GM19452 (cell line): ENCODE data around the gene PRDM5.
"Not testable (repeated sequence)": the region's sequence is repeated elsewhere in the genome, so short reads cannot be mapped to it uniquely, and the experiment has no call there.

Source experiments
- ATAC-seq: cut with Tn5 transposase; IDR thresholded peaks from one replicate; pipeline ENCODE4 v1.9.1; 2021; ENCODE audit not compliant: unreplicated experiment

Gene PRDM5

DNA sequence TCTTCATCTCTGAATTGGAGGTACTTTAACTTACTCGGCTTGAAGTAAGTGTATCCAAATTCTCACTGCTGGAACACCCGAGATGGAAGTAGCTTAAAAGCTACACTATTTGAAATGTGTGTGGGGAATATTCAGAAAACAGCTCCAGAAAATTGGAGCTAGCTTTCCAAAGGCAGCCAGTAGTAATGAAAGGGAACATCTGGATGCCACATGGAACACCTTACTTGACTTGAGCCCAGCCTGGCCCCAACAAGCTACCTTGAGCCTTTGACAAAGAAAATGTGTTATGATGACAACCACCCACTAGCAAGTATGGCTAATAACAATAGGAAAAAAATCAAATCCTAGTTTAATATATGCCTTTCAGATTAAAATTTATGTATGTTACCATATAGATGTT is 161.5 kb downstream of the PRDM5 start:
- no peak for ATAC-seq

DNA sequence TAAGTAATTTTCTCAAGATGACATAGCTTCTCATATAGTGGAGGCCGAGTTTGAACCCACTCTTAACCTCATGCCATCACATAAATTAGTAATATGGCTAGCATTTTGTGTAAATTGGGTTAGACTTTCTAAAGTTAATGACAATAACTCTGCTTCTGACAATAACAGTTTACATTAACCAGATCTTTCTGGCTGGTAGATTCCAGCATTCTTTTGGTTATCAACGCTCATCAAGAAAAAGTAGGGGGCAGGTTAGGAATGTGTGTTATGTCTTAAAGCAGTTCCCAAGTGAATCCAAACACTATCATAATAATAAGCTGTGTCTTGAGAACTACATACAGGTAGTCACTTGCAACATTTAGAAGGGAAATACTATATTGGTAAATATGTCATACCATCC is 162.5 kb downstream of the PRDM5 start:
- ATAC-seq, result no peak

DNA sequence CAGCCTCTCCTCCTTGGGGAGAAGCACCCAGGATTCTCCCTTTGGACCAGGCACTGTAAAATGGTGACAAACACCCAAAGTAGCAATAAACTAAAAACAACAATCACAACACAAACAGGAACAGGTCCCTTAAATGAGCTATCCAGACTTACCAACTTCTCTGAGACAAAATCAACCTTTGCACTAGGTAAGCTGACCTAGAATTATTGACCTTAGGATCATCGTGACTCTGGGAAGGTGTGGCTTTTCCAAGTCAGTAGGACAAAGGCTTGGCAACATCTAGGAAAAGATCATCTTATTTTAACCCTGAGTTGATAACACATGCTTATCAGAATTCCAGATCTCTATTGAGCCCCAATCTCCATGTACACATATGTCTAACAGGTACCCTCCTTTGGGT is 166.7 kb downstream of the PRDM5 start:
- ATAC-seq, result no peak

DNA sequence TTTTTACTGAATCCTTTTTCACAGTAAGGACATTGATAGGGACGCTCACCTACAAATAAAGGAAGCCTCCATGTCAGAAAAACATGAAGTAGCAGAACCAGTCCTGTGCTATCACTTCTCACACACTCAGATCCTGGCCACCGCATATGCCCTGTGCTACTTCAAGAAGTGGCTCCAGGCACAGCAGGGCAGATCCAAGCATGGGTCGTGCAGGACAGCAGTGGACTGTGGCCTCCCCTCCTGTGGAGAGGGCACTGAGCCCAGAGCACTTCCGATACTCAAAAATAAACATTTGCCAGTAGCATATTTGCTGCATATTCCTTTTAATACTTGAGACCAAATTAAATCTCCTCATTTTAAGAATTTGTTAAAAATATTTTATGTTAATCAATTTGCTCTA is 167.9 kb downstream of the PRDM5 start:
- ATAC-seq, result no peak

DNA sequence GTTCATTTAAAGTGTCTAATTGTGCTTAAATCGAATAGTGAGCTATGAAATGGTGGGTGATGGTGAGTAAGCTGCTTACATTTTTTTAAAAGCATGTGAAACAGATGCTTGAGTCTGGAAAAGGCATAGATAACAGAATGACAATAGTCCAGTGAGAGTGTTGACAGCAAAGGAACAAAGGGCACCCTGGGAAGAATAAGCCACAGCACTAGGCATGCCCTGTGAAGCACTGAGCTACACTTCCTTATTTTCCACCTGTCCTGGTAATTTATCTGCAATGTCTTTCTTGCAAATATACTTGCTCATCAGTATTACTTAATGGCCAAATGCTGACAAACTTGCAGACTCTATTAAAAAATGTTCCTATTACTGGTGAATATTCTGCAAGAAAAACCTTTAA is 168.7 kb downstream of the PRDM5 start:
- ATAC-seq, result no peak

DNA sequence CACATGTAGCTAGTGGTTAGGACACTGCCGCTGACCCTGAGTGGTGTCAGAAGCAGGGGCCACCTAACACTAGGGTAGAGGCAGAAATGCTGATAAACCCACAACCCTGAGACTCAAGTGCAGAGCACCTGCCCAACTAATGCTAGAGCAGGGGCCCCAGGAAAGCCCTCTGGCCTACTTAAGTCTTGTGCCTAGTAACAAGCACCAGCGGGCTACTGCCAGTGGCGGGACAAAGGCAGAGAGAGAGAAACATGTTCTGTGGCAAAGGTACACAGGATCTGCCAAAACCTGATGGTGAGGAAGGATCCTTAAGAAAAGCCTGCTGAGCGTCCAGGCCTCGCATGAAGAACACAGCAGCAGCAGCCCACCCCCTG is 172.4 kb downstream of the PRDM5 start:
- no peak for ATAC-seq

DNA sequence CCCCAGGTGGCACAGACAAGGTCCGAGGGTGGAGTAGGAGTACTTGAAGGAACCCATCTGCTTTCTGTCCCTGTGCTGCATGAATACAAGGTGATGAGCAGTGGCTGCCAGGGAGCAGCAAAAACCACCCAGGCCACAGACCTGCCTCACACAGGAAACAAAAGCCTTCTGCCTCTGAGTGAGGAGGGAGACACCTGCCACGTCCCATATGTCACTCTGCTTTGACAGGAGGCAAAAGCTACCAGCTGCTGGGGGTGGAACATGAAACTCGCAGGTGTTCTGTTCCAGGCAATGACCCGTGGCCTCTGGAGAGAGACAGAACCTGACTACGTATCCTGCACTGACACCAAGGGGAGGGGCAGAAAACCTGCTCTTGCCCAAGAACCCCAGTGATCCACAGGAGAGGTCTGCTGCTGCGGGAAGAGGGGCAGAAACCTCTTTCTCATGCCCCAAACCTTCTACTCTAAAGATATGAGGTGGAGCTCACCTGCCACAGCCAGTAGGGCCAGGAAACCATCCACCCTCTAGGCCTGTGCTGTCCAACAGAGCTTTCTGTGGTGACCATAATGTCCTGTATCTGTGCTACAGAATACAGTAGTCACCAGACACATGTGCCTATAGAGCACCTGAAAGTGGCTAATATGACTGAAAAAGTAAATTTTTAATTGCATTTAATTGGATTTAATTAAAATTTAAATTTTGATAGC is 172.9 kb downstream of the PRDM5 start:
- peak; percentile 99 for ATAC-seq

DNA sequence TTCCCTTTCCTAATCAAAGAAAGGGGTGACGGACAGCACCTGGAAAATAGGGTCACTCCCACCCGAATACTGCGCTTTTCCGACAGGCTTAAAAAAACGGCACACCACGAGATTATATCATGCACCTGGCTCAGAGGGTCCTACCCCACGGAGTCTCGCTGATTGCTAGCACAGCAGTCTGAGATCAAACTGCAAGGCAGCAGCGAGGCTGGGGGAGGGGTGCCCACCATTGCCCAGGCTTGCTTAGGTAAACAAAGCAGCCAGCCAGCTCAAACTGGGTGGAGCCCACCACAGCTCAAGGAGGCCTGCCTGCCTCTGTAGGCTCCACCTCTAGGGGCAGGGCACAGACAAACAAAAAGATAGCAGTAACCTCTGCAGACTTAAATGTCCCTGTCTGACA is 180.9 kb downstream of the PRDM5 start:
- ATAC-seq, result not testable (repeated sequence)

DNA sequence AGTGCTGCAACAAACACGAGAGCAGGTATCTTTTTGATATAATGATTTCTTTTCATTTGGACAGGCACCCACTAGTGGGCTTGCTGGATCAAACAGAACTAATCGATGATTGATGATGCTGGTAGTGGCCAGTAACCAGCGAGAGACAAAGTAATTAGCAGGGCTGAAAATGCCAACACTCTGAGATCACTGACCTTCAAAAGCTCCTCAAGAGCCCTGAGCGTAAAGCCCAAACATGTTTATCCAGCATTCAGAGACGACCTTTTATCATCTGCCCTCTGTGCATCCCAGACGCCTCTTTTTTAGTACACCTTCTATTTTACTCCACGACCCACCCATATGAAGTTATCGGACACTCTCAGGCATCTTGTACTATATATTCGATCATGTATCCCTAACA is 186.2 kb downstream of the PRDM5 start:
- no peak for ATAC-seq

DNA sequence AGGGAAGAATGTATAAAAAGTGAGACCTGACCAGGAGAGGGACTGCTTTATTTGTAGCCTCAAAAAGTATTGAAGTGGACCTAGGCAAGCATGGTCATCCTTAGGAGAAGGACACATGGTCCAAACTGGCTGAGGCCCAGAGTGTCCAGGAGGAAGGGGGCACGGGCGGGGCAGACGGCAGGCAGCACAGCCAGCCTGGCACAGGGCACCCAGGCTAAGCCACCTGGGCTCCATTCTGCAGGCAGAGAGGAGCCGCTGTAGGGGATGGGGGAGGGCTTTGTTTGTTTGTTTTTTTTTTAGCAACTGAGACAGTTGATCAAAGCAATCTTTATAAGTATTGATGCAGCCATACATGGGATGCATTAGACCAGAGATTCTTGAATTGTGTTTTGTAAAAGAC is 188.6 kb downstream of the PRDM5 start:
- no peak for ATAC-seq

DNA sequence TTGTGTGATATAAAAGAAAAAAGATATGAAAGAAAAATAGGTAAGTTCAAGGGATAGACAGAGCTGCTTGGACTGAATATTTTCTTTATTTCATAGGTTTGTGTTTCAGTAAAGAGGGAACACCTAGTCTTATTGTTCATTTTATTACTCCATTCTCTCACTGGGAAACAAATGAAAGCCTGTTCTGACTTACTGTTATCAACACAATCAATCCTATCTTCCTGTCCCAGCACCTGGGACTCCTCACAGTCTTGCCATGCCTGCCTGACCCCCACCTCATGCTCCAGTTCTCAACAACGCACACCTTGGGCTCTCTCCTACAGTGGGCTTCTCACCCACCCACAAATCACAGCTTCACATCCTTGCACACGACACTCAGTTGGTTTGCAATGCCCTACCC is 189.5 kb downstream of the PRDM5 start:
- ATAC-seq, result no peak

DNA sequence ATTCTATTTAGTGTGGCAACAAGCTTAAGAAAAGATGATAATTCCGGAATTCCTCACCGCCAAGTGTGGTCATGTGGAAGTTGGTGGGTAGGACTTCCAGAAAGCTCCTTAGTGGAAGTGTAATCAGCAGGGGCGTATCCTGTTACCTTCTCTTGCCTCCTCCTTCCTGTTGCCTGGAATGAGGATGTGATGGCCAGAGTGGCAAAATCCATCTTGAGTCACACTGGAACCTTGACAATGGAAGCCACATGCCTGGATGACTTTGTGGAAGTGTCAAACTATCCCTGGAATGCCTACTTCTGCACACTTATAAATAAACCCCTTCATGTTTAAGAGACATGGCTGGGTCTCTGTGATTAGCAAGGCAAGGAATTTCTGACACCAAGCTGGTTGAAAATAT is 191.0 kb downstream of the PRDM5 start:
- ATAC-seq, result no peak

DNA sequence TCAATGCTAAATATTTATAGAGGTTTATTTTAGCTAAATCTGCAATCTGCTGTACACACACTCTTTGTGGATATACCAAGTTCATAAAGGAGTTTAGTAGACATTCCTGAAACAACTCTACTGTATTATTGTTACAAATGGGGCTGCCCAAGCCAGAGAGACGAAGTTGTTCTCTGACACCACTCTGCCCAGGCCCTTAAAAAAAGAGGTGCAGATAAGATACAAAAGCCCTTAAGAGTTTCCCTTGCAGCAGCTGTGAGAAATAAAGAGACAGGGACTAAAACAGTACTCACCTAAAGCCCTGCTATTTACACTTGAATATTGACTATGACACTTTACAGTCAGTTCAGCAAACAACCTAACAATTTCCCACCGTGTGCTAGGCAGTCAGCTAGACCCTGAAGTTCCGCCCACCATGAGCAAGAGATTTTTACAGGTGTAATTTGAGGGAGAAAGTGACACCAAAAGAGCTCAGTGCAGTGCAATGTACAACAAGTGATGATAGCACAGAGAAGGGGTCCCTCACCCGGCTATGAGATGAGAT is 191.7 kb downstream of the PRDM5 start:
- ATAC-seq, result no peak

DNA sequence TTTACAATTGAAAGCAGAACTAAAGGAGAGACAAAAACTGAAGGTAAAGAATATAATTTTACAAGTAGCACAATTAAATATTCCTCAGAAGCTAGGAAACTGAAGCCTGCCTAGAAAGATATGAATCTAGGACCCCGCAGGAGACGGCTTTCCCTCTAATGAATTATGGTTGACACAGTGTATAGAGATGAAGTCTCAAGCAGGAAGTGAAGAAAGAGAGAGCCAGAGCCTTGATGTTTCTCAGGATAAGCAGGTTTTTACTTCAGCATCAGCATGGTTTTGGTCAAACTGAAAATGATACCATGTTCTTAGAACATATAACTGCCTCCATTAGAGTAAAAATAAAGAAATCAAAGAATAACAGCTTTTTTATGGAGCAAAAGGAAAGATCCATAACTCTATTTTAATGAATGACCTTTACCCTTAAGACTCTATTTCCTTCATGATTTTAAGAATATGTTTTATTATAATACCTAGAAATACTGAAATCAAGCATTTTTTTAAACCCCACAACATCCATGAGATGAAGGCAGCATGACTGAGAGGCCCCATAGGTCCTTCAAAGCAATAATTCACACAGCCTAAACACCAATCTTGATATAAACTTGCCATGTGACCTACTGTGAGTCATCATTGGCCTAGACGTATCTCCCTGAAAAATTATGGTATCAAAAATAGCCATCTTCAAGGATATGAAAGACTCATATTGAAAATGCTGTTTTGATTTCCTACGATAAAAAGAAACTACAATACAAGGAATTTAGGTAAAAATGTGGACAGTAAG is 193.4 kb downstream of the PRDM5 start:
- ATAC-seq, result no peak

DNA sequence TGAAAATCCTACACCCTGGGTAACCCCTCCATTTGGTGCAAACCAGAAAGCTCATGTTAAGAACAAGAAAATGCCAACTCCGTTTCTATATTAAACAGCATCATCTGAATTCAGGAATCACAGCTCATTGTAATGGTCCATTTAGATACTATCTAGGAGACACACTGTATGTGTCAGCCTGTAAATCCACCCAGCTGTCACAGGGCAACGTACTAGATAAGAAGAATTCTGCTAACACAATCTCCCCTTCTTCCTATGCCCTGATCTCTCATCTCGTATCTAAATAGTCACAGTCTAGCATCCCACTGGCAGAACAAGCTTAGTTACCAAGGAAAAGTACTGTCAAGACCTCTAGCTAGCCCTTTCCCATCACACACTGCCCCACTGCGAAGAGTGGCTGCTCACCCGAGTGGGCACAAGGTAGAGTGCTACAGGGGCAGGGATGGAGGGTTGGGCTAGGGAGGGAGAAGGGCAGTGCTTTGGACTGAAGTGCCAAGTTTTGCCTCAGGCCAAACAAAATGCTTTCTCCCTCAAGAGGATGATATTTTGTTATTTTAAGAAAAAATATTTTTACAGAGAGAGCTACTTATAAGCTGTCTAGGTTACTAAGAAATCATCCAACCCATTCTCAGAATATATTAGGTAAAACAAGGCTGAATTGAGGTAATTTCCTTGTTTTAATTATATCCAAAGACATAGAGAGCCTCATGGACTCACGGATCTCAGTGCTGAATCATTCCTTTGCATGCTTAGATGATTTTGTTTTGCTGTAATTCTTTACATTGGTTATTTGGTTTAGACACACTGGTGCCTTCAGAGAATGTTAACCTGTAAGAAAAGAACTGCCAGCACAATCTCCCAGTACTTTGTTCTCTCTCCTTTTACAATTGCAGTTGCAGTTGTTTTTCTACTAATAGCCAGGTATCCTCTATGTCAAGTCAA is 196.6 kb downstream of the PRDM5 start:
- no peak for ATAC-seq

DNA sequence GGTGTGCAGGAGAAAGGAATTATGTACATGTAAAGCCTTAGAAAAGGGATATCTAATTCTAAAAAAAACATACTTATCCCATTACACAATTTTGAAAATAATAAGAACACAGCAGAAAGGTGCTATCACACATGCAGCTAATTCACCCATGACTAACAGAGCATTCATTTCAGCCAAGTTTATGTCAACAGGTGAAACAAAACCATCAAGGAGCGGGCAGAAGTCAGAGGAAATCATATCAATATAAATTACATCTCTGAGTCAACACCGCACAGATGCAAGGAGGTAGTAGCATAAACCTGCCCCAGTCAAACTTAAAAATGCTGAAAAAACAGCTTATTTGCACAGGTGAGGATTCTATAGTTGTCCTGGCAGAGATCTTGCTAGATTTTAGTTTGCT is 197.9 kb downstream of the PRDM5 start:
- no peak for ATAC-seq

DNA sequence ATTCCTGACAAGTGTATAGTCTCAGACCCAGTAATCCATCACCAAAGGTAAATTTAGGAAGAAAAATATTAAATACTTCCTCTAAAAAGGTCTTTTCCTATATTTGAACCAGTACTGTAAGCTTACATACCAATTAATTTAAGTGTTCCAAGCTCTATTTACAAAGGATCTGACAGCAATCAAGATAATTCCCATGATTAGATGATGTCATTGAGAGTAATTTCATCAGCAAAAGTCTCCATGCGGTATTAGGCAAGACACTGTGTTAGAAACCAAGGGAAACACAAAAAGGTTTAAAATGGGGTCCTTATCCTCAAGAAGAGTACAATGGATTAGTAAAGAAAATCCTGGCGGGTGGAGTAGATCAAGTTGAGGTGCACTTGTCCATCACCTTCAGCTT is 198.5 kb downstream of the PRDM5 start:
- no peak for ATAC-seq

DNA sequence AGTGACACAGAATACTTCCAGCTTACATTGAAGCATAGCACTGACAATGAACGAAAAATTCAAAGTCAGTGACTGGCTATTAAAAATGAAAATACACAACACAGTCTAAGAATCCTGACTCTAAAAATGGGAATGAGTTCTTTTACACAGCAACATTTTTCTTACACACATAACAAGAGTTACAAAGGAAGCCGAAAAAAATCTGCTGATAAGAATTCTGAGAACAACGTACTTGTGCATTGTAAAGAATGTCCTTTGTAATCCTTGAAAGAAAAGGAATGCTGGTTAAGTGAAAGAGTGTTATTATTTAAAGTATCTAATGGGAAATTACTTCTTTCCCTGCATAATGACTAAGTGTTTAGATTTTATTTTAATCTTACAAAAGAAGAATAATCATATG is 199.4 kb downstream of the PRDM5 start:
- ATAC-seq, result no peak

DNA sequence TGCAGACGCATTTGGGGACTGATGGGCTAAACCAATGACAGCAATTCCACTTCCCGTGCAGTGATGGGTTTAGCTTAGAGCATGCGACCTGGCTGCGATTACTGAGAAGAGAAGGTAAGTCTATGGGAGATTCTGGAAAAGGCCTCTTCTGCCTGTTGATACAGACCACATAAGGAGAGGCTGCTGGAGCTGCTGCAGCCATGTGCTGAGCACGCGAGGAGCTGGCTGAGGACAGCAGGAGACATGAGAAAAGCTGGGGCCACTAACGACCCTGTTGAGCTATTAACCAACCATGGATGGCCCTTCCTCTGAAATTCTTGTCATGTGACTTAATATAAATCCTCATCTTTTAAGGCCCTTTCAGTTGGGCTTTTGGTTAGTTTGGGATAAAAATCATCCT is 199.9 kb downstream of the PRDM5 start:
- no peak for ATAC-seq

DNA sequence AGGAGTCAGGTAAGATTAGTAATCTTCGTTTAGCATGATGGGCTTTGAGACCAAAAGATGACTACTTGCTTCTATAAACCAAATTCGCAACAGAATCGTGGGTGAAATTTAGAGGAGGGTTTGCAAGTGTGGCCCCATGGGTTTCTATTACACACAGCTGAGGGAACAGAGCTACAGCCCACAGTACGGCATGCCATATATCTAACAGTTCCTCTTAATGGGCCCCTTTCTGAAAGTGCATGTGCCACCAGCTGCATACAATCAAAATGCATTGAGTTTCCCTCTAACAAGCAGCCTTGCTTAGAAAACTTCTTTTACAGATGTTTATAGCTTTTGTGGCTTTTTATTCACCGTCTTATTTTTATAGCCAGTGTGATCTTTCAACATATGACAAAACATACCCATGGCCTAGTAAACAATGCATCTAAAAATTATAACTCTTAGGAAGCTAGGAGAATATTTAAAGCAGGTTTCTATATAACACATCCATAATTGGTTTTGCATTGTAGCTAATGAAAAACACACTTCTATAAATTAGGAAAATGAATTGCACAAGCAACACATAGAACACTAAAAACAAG is 202.1 kb downstream of the PRDM5 start:
- no peak for ATAC-seq

DNA sequence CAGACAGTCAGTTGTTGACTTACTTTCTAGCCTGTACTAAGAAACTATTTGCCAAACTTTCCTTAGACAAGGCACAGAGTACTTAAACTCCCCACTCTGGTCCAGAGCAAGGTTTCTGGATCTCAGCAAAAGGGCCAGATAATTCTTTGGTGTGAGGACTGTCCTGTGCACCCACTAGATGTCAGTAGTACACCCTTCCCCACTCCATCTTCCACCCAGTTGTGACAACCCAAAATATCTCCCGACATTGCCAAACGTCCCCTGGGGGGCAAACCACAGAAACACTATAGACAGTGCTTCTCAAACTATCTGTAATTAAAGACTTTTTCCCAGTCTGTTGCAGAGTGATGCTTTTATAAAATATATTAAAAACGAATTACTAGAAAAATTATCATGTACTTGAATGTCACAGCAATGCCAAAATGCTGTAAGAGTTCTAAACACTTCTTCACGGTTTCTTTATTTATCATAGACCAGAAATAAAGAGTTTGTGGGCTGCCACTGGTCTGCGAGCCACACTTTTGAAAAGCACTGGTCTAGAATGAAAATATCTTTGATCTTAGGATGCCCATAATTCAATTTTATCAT is 203.5 kb downstream of the PRDM5 start:
- ATAC-seq, result peak; percentile 71
